ENCODE results near the gene NFATC2. TPM values are rescaled to one million over a fixed set of nuclear protein-coding genes. Genes with fewer than 3 reads are reported as not detected.

Gene NFATC2
- total RNA-seq, 1 donor = 0.36 TPM

DNA sequence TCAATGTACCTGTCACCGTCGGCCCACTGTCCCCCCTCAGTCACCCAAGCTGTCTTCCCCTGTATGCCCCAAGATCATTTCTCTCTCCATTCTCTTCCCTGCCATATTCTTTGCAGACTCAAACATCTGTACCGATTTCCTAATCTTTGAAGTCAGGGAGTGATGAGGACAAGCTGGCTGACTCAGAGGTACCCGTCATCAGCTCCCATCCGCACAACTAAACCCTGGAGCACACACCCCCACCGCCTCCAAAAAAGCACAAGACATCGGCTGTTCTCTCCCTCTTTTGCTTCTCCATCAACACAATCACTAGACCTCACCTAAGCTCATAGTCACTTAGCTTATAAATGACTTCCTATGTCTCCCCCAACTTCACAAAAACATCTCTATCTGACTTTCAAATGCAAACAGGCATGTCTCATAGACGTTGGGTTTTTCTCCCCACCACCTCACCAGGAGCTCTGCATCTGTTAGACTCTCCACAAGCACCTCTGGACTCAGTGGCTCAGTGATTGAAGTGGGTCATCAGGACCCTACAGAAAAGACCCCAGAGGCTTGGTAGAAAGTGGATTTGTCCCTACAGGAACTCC, 11.5 kb upstream of the NFATC2 start:
- peak; percentile 21 for DNase-seq (ENCODE audit: low read depth)
- TF ChIP-seq, protein P1, sequence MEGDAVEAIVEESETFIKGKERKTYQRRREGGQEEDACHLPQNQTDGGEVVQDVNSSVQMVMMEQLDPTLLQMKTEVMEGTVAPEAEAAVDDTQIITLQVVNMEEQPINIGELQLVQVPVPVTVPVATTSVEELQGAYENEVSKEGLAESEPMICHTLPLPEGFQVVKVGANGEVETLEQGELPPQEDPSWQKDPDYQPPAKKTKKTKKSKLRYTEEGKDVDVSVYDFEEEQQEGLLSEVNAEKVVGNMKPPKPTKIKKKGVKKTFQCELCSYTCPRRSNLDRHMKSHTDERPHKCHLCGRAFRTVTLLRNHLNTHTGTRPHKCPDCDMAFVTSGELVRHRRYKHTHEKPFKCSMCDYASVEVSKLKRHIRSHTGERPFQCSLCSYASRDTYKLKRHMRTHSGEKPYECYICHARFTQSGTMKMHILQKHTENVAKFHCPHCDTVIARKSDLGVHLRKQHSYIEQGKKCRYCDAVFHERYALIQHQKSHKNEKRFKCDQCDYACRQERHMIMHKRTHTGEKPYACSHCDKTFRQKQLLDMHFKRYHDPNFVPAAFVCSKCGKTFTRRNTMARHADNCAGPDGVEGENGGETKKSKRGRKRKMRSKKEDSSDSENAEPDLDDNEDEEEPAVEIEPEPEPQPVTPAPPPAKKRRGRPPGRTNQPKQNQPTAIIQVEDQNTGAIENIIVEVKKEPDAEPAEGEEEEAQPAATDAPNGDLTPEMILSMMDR (IDR thresholded peaks at IDR 0.05; ENCODE audit: insufficient read depth, low read length) = no peak
- H3K4me3 ChIP-seq (ENCODE audit: low read depth, low read length) = no peak overlapping the region

DNA sequence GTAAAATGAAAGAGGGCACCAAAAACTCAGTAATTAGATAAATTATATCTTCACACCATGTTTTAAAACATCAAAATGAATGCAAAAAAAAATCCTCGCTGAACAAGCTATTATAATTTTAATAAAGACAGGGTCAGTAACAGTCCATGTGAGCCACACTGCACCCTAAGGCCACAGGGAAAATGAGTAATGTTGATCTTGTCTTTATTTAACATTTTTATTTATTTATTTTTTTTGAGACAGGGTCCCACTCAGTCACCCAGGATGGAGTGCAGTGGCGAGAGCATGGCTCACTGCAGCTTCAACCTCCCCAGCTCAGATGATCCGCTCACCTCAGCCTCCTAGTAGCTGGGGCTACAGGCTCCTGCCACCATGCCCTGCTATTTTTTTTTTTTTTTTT, 8.7 kb upstream of the NFATC2 start:
- no peak overlapping the region for H3K4me3 ChIP-seq (ENCODE audit: low read depth, low read length)
- DNase-seq (ENCODE audit: low read depth) = no peak
- TF ChIP-seq, protein P1 (IDR thresholded peaks at IDR 0.05; ENCODE audit: insufficient read depth, low read length) = no peak

DNA sequence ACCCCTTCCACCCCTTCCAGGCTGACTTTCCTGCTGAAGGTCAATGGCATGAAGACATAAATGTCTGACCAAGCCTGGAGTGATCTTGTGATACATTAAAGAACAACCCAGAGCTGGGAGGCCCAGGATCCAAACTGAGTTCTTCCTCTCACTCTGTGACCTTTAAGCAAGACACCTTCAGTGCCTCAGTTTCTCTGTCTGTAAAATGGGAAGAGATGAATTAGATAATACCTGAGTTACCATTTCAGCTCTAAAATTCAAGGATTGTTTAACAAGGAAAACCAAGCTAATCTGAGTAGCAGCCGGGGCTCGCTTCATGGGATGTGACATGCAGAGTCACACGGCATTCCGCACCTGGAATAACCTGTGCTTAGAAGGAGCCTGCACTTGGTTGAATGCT, 7.0 kb upstream of the NFATC2 start:
- no peak for DNase-seq (ENCODE audit: low read depth)
- H3K4me3 ChIP-seq (ENCODE audit: low read depth, low read length) = no peak overlapping the region
- TF ChIP-seq, protein P1 (IDR thresholded peaks at IDR 0.05; ENCODE audit: insufficient read depth, low read length) = no peak

DNA sequence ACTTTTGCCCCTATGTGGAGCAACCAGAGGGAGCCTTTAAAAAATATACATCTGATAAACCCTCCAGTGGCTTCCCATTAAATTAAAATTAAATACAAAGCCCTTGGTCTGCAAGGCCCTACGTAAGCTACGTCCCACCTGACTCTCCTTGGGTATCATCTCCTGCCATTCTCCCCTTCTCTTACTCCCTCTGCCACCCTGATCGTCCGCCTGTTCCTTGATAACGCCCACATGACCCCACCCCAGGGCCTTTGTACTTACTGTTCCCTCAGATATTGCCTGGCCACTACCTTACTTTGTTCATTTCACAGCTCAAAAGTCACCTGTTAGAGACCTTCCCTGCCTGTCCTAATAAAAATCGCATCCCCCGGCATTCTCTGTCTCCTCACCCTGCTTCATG, 5.4 kb upstream of the NFATC2 start:
- no peak for DNase-seq (ENCODE audit: low read depth)
- H3K4me3 ChIP-seq (ENCODE audit: low read depth, low read length) = no peak overlapping the region
- TF ChIP-seq, protein P1 (IDR thresholded peaks at IDR 0.05; ENCODE audit: insufficient read depth, low read length) = no peak

DNA sequence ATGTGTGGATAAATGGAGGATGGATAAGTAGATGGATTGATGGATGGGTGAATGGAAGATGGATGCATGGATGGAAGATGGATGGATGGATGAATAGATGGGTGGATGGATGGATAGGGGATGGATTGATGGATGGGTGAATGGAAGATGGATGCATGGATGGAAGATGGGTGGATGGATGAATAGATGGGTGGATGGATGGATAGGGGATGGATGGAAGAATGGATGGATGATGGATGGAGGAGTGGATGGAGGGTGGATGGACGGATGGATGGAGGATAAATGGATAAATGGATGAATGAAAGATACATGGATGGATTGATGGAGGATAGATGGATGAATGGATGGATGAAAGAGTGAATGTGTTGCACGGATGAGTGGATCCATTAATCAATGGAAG, 3.0 kb upstream of the NFATC2 start:
- H3K4me3 ChIP-seq (ENCODE audit: low read depth, low read length) = no peak overlapping the region
- TF ChIP-seq, protein P1 (IDR thresholded peaks at IDR 0.05; ENCODE audit: insufficient read depth, low read length) = no peak

DNA sequence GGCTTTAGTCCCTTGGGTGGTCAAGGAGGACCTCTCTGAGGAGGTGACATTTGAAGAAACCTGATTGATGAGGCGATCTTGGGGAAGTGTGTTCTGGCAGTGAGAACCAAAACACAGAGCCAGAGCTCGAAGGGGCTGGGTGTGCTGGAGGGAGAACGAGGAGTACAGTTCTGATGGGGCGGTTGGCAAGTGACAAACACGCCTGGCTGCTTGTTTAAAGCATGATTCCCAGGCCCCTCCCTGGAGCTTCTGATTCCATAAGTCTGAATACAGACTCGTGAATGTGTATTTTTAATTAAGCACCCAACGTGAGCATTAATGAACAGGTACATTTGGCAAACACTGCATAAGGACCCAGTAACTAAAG, 886 bp upstream of the NFATC2 start:
- H3K4me3 ChIP-seq (ENCODE audit: low read depth, low read length) = no peak overlapping the region
- TF ChIP-seq, protein P1 (IDR thresholded peaks at IDR 0.05; ENCODE audit: insufficient read depth, low read length) = no peak
- DNase-seq (ENCODE audit: low read depth) = no peak

More for the DNA sequence above, 3.0 kb upstream of the NFATC2 start:
- DNase-seq (ENCODE audit: low read depth) = no peak

DNA sequence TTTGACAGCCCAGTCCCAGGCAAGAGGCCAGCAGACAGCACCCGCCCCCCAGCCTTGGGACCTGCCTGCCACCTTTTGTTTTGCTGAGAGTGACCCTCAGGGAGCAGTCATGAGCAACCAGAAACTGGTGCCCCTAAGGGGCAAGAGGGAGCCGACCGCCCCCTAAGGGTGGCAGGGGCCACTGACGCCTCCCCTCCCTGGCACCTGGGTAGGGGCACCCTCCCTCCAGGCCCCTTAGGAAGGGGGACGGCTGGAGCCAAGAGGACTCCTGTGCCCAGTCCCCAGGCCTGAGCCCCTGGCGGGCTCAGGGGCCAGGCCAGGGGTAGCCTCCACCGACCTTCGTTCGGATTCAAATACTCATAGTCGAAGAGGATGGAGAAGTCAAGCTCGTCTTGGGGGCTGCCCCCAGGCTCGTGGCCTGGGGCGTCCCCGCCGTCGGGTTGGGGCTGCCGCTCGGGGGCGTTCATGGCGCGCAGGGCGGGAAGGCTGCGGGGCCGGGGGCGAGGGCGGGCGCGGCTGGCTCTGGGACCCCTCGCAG, 417 bp downstream of the NFATC2 start:
- no peak overlapping the region for H3K4me3 ChIP-seq (ENCODE audit: low read depth, low read length)
- TF ChIP-seq, protein P1 (IDR thresholded peaks at IDR 0.05; ENCODE audit: insufficient read depth, low read length) = no peak
- no peak for DNase-seq (ENCODE audit: low read depth)
